GM12872 (cell line): ENCODE data around the gene NEURL3.

ENCODE experiments used
- TF ChIP-seq, protein P1 (sequence below): IDR thresholded peaks from 3 replicates; pipeline ENCODE4 v1.5.1; 2011; ENCODE audit warnings: low read depth, mild to moderate bottlenecking, low read length, moderate library complexity; ENCODE audit not compliant: insufficient read depth

The NEURL3 gene

GRCh38 chr2:96523659-96524481 is 18.7 kb upstream of the NEURL3 start:
- TF ChIP-seq, protein P1, sequence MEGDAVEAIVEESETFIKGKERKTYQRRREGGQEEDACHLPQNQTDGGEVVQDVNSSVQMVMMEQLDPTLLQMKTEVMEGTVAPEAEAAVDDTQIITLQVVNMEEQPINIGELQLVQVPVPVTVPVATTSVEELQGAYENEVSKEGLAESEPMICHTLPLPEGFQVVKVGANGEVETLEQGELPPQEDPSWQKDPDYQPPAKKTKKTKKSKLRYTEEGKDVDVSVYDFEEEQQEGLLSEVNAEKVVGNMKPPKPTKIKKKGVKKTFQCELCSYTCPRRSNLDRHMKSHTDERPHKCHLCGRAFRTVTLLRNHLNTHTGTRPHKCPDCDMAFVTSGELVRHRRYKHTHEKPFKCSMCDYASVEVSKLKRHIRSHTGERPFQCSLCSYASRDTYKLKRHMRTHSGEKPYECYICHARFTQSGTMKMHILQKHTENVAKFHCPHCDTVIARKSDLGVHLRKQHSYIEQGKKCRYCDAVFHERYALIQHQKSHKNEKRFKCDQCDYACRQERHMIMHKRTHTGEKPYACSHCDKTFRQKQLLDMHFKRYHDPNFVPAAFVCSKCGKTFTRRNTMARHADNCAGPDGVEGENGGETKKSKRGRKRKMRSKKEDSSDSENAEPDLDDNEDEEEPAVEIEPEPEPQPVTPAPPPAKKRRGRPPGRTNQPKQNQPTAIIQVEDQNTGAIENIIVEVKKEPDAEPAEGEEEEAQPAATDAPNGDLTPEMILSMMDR, result no peak

- TF ChIP-seq, protein P1, result no peak
Measured at GRCh38 chr2:96522304-96523203, 17.4 kb upstream of the NEURL3 start.

GRCh38 chr2:96521219-96521618 is 16.1 kb upstream of the NEURL3 start:
- TF ChIP-seq, protein P1, result no peak

DNA sequence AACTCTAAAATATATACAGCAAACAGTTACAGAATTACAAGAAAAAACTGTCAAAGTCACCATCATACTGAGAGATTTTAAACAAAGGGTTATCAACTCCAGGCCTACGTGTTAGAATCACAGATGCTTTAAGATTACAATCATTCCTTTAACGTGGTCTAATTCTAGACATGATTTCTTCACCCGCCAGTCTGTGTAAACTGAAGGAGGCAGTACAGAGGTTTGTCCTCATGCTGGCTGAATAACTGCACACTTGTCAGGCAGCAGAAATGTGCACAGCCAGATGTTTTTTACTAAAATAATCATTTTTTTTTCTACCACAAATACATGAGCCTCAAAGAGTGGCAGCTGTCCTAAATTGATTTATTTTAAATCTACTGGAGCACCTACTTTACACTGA is 15.5 kb upstream of the NEURL3 start:
- TF ChIP-seq, protein P1, result no peak

GRCh38 chr2:96520231-96520630 is 15.1 kb upstream of the NEURL3 start:
- TF ChIP-seq, protein P1, result no peak

GRCh38 chr2:96517079-96517478 is 11.9 kb upstream of the NEURL3 start:
- TF ChIP-seq, protein P1, result no peak

- TF ChIP-seq, protein P1, result no peak
Measured at GRCh38 chr2:96514521-96514920, 9.4 kb upstream of the NEURL3 start.
